HEK293 (cell line): ENCODE data around the gene GLIS1.

ENCODE experiments used
- CTCF ChIA-PET: fragments of 350-600 bp; formaldehyde crosslinking; extraction: SDS; loops from one replicate; lab custom pipeline; 2021; ENCODE audit warnings: antibody characterized with exemption; lab: Yijun Ruan, JAX
- POLR2A ChIA-PET: fragments of 300-600 bp; formaldehyde crosslinking; extraction: SDS; loops from one replicate; lab custom pipeline; 2020; ENCODE audit warnings: antibody characterized with exemption, inconsistent platforms; lab: Yijun Ruan, JAX
- H3K27ac ChIP-seq: fragments of 200-500 bp; sonication (Bioruptor generic); 2 replicates; pipeline ENCODE4 v1.5.1; 2014; ENCODE audit warnings: low read depth, low read length, control low read depth, inconsistent platforms; ENCODE audit errors: extremely low read depth
- H3K36me3 ChIP-seq, 2 experiments: fragments of 200-500 bp in 1 of 2; sonication (Bioruptor generic) in 1 of 2; 1 replicate in 1 of 2; 2 replicates in 1 of 2; pipeline ENCODE4 v1.5.1; 2014 to 2017; ENCODE audit warnings: inconsistent platforms in 2 of 2, low read length in 2 of 2; ENCODE audit not compliant: control insufficient read depth in 2 of 2, insufficient read depth in 1 of 2
- H3K4me1 ChIP-seq: fragments of 200-500 bp; sonication (Bioruptor generic); 2 replicates; pipeline ENCODE4 v1.5.1; 2014; ENCODE audit warnings: mild to moderate bottlenecking, low read length, inconsistent platforms; ENCODE audit not compliant: control insufficient read depth, insufficient read depth
- H3K4me3 ChIP-seq: 2 replicates; pipeline ENCODE4 v1.5.1; 2011; ENCODE audit warnings: low read depth, mild to moderate bottlenecking, control low read depth, low read length, moderate library complexity
- H3K9me3 ChIP-seq: fragments of 200-500 bp; sonication (Bioruptor generic); 2 replicates; pipeline ENCODE4 v1.5.1; 2014; ENCODE audit warnings: low read depth, low read length, inconsistent platforms; ENCODE audit not compliant: control insufficient read depth, insufficient read depth
- EGR2 ChIP-seq: fragments of 450-650 bp; formaldehyde crosslinking; IDR thresholded peaks from 2 replicates; pipeline ENCODE4 v1.5.1; 2016; ENCODE audit warnings: low read depth, missing biosample characterization, missing genetic modification characterization
- GLIS1 ChIP-seq: fragments of 450-650 bp; formaldehyde crosslinking; IDR thresholded peaks from 2 replicates; pipeline ENCODE4 v1.5.1; 2016; ENCODE audit warnings: missing biosample characterization, missing genetic modification characterization
- KLF10 ChIP-seq: fragments of 450-650 bp; IDR thresholded peaks from 2 replicates; pipeline ENCODE4 v1.5.1; 2018; ENCODE audit warnings: missing biosample characterization, mild to moderate bottlenecking, missing genetic modification characterization
- SCRT2 ChIP-seq: fragments of 450-650 bp; formaldehyde crosslinking; IDR thresholded peaks from 2 replicates; pipeline ENCODE4 v1.5.1; 2016; ENCODE audit warnings: missing biosample characterization, missing genetic modification characterization
- TCF7L2 ChIP-seq: IDR thresholded peaks from 2 replicates; pipeline ENCODE4 v1.6.1; 2011; ENCODE audit warnings: low read depth, mild to moderate bottlenecking, inconsistent platforms, low read length, moderate library complexity, borderline replicate concordance
- TRIM28 ChIP-seq: IDR thresholded peaks from 2 replicates; pipeline ENCODE4 v1.6.1; 2011; ENCODE audit warnings: low read length, control low read depth, borderline replicate concordance
- ZBTB20 ChIP-seq: fragments of 450-650 bp; formaldehyde crosslinking; IDR thresholded peaks from 2 replicates; pipeline ENCODE4 v1.5.1; 2016; ENCODE audit warnings: missing biosample characterization, missing genetic modification characterization
- ZBTB48 ChIP-seq: fragments of 450-650 bp; formaldehyde crosslinking; IDR thresholded peaks from 2 replicates; pipeline ENCODE4 v1.5.1; 2016; ENCODE audit warnings: missing biosample characterization, missing genetic modification characterization
- ZBTB8A ChIP-seq: fragments of 450-650 bp; formaldehyde crosslinking; IDR thresholded peaks from 2 replicates; pipeline ENCODE4 v1.5.1; 2016; ENCODE audit warnings: missing biosample characterization, missing genetic modification characterization
- ZNF175 ChIP-seq: fragments of 450-650 bp; formaldehyde crosslinking; IDR thresholded peaks from 2 replicates; pipeline ENCODE4 v1.5.1; 2016; ENCODE audit warnings: missing biosample characterization, missing genetic modification characterization
- ZNF513 ChIP-seq: fragments of 450-650 bp; IDR thresholded peaks from 2 replicates; pipeline ENCODE4 v1.5.1; 2018; ENCODE audit warnings: missing biosample characterization, missing genetic modification characterization
- ZNF518A ChIP-seq: fragments of 450-650 bp; formaldehyde crosslinking; conservative IDR thresholded peaks from 2 replicates; pipeline ENCODE4 v1.5.1; 2016; ENCODE audit warnings: low read depth, missing biosample characterization, missing genetic modification characterization
- ZNF660 ChIP-seq: fragments of 450-650 bp; IDR thresholded peaks from 2 replicates; pipeline ENCODE4 v1.5.1; 2018; ENCODE audit warnings: missing biosample characterization, mild to moderate bottlenecking, missing genetic modification characterization
- ZNF677 ChIP-seq: fragments of 450-650 bp; IDR thresholded peaks from 2 replicates; pipeline ENCODE4 v1.5.0; 2018; ENCODE audit warnings: missing biosample characterization, mild to moderate bottlenecking, missing genetic modification characterization, moderate library complexity

Gene GLIS1

GRCh38 chr1:53594391-53595180 lies 144.4 kb downstream of the GLIS1 start:
- ChIA-PET POLR2A (no interaction called here), CTCF (interaction anchor here (0.7 kb wide), 1 partner anchor 184 kb away, joined by 3 read pairs; no protein-coding TSS in a partner anchor)
- Histone ChIP-seq H3K36me3 (no peaks in the 10 kb centered on the region), H3K4me3 (no peak overlapping the region), H3K27ac (no peak overlapping the region), H3K9me3 (no peaks in the 10 kb centered on the region), H3K4me1 (no peaks in the 10 kb centered on the region)
- TF ChIP-seq ZNF660 (no peak), EGR2 (tag by site-specific recombination) (no peak), ZNF677 (tag by site-specific recombination) (no peak), GLIS1 (tag by site-specific recombination) (peak; percentile 27; the same call in 1 of the 2 replicates), ZBTB8A (no peak), ZNF518A (tag by site-specific recombination) (no peak)

GRCh38 chr1:53593758-53594380 lies 145.1 kb downstream of the GLIS1 start:
- CTCF ChIA-PET = interaction anchor here (0.7 kb wide), 1 partner anchor 185 kb away, joined by 3 read pairs; no protein-coding TSS in a partner anchor

GRCh38 chr1:53592985-53593757 lies 145.8 kb downstream of the GLIS1 start:
- Histone ChIP-seq H3K27ac (no peak overlapping the region), H3K9me3 (no peaks in the 10 kb centered on the region), H3K36me3 (no peaks in the 10 kb centered on the region), H3K4me3 (no peak overlapping the region), H3K4me1 (no peaks in the 10 kb centered on the region)
- TF ChIP-seq ZBTB20 = peak; percentile 12; the same call in 1 of the 2 replicates
- 0 out of 2 replicates have a peak, but pooled peaks have one; percentile 5 for TF ChIP-seq SCRT2 (tag by site-specific recombination)
- TF ChIP-seq ZNF175 = no peak
- POLR2A ChIA-PET = no interaction called here
- CTCF ChIA-PET = interaction anchor here (0.6 to 0.7 kb wide), 2 partner anchors 89 to 355 kb away, joined by 3 read pairs; no protein-coding TSS in a partner anchor

More at GRCh38 chr1:53593758-53594380, 145.1 kb downstream of the GLIS1 start:
- POLR2A ChIA-PET = no interaction called here
- no peaks in the 10 kb centered on the region for H3K9me3 ChIP-seq
- H3K36me3 ChIP-seq = no peaks in the 10 kb centered on the region
- no peaks in the 10 kb centered on the region for H3K4me1 ChIP-seq
- H3K4me3 ChIP-seq = no peak overlapping the region
- TF ChIP-seq TRIM28 (no peak), ZNF513 (no peak), KLF10 (tag by site-specific recombination) (no peak), ZBTB48 (no peak), TCF7L2 (no peak)
- no peak overlapping the region for H3K27ac ChIP-seq
